GM12878 (cell line): ENCODE measurements around the gene ZSCAN26. TPM values are rescaled to one million over a fixed set of nuclear protein-coding genes. Genes with fewer than 3 reads are reported as not detected.

Source experiments
- ATAC-seq: fragments of 200-7000 bp; cut with Tn5 transposase; 3 replicates; pipeline ENCODE4 v1.9.1; 2020; ENCODE audit warnings: mild to moderate bottlenecking, moderate library complexity
- BruUV-seq: library from RNA; stranded (reverse); fragments of 400-500 nt; replicated peaks from 2 replicates; lab custom pipeline; 2021; lab: Mats Ljungman, UMichigan
- CTCF ChIA-PET: fragments of 300-600 bp; sonication (Branson Sonifier 250); formaldehyde crosslinking; extraction: SDS; loops from one replicate; lab custom pipeline; 2021; ENCODE audit warnings: inconsistent platforms; lab: Yijun Ruan, JAX
- POLR2A ChIA-PET: fragments of 350-600 bp; formaldehyde crosslinking; extraction: SDS; loops from one replicate; lab custom pipeline; 2021; ENCODE audit warnings: inconsistent platforms; lab: Charles Lee
- RAD21 ChIA-PET: fragments of 300-600 bp; sonication (Branson Sonifier 250); formaldehyde crosslinking; loops from one replicate; lab custom pipeline; 2023; ENCODE audit warnings: antibody characterized with exemption; ENCODE audit not compliant: unreplicated experiment; lab: Charles Lee
- SMC1A ChIA-PET: fragments of 300-600 bp; sonication (Branson Sonifier 250); formaldehyde crosslinking; loops from one replicate; lab custom pipeline; 2023; ENCODE audit not compliant: unreplicated experiment, uncharacterized antibody; lab: Charles Lee
- DNase-seq: peaks from one replicate; pipeline ENCODE4 v3.0.0-alpha.2; 2011; ENCODE audit warnings: low read depth, low spot score
- FAIRE-seq: peaks from 3 replicates; lab custom pipeline; 2011; peaks lifted over from hg19 to GRCh38; lab: Jason Lieb, UNC
- H2AFZ ChIP-seq: 2 replicates; pipeline ENCODE4 v1.6.0; 2011; ENCODE audit warnings: low read depth, low read length, control low read depth; ENCODE audit not compliant: control insufficient read depth
- H3K27ac ChIP-seq: 2 replicates; pipeline ENCODE4 v1.5.1; 2011; ENCODE audit warnings: control low read depth; ENCODE audit not compliant: control insufficient read depth, insufficient read depth
- H3K27me3 ChIP-seq, 2 experiments: replicated peaks in 1 of 2; 2 replicates each; pipeline versions ENCODE4 v1.6.0 to v1.6.1; 2011; ENCODE audit warnings: low read length in 1 of 2; ENCODE audit not compliant: control insufficient read depth in 2 of 2, insufficient read depth in 2 of 2
- H3K36me3 ChIP-seq, 2 experiments: 2 replicates each; pipeline ENCODE4 v1.5.1; 2011; ENCODE audit warnings: low read length in 1 of 2; ENCODE audit not compliant: control insufficient read depth in 2 of 2, insufficient read depth in 2 of 2
- H3K4me1 ChIP-seq: 2 replicates; pipeline ENCODE4 v1.6.1; 2011; ENCODE audit warnings: mild to moderate bottlenecking, low read length, moderate library complexity, mixed read lengths; ENCODE audit not compliant: control insufficient read depth, insufficient read depth
- H3K4me2 ChIP-seq: 2 replicates; pipeline ENCODE4 v1.6.0; 2011; ENCODE audit warnings: control low read depth; ENCODE audit not compliant: control insufficient read depth, insufficient read depth
- H3K4me3 ChIP-seq: fragments of 200-600 bp; sonication (generic); 2 replicates; pipeline ENCODE4 v1.5.1; 2016
- H3K79me2 ChIP-seq: 2 replicates; pipeline ENCODE4 v1.6.0; 2011; ENCODE audit warnings: low read length; ENCODE audit not compliant: control insufficient read depth, insufficient read depth
- H3K9ac ChIP-seq: 2 replicates; pipeline ENCODE4 v1.8.0; 2011; ENCODE audit warnings: low read length, control low read depth, mixed read lengths; ENCODE audit not compliant: control insufficient read depth, insufficient read depth
- H3K9me3 ChIP-seq: replicated peaks from 3 replicates; pipeline ENCODE4 v1.5.1; 2011; ENCODE audit warnings: mild to moderate bottlenecking, low read length; ENCODE audit not compliant: control insufficient read depth, insufficient read depth
- H4K20me1 ChIP-seq: 2 replicates; pipeline ENCODE4 v1.6.0; 2011; ENCODE audit not compliant: control insufficient read depth, insufficient read depth
- ATF2 ChIP-seq: IDR thresholded peaks from 2 replicates; pipeline ENCODE4 v1.6.1; 2012; ENCODE audit warnings: low read length, inconsistent platforms
- ATF7 ChIP-seq: fragments of 450-650 bp; IDR thresholded peaks from 2 replicates; pipeline ENCODE4 v1.6.1; 2016; ENCODE audit warnings: low read depth, mild to moderate bottlenecking
- BHLHE40 ChIP-seq, 2 experiments: fragments of 450-650 bp in 1 of 2; IDR thresholded peaks; 2 replicates each; pipeline ENCODE4 v1.6.1; 2011 to 2017; ENCODE audit warnings: low read depth in 2 of 2, borderline replicate concordance in 1 of 2, improper control_type of control experiment in 1 of 2, low read length in 1 of 2, mild to moderate bottlenecking in 1 of 2
- CBFB ChIP-seq: IDR thresholded peaks from 2 replicates; pipeline ENCODE4 v1.6.1; 2016; ENCODE audit warnings: antibody characterized with exemption, low read depth
- CBX3 ChIP-seq: fragments of 200-600 bp; sonication (generic); IDR thresholded peaks from 2 replicates; pipeline ENCODE4 v1.6.1; 2016; ENCODE audit warnings: low read depth, borderline replicate concordance
- CHD4 ChIP-seq: fragments of 200-600 bp; sonication (generic); IDR thresholded peaks from 2 replicates; pipeline ENCODE4 v1.6.1; 2016; ENCODE audit warnings: mild to moderate bottlenecking
- EED ChIP-seq: sonication (generic); IDR thresholded peaks from 2 replicates; pipeline ENCODE4 v1.6.1; 2016; ENCODE audit warnings: antibody characterized with exemption, low read depth
- ELK1 ChIP-seq: IDR thresholded peaks from 2 replicates; pipeline ENCODE4 v1.6.1; 2012; ENCODE audit warnings: low read depth, low read length, improper control_type of control experiment
- ETV6 ChIP-seq, 2 experiments: fragments of 450-650 bp in 1 of 2; IDR thresholded peaks in 1 of 2; conservative IDR thresholded peaks in 1 of 2; 2 replicates each; pipeline ENCODE4 v1.6.1; 2014; ENCODE audit warnings: antibody characterized with exemption in 1 of 2, borderline replicate concordance in 1 of 2, low read depth in 1 of 2, mild to moderate bottlenecking in 1 of 2, moderate library complexity in 1 of 2
- FOS ChIP-seq: IDR thresholded peaks from 3 replicates; pipeline ENCODE4 v1.6.1; 2011; ENCODE audit warnings: borderline replicate concordance; ENCODE audit not compliant: insufficient read length; ENCODE audit errors: extremely low read depth
- FOXK2 ChIP-seq: fragments of 450-650 bp; IDR thresholded peaks from 2 replicates; pipeline ENCODE4 v1.6.1; 2017; ENCODE audit warnings: mild to moderate bottlenecking, moderate library complexity
- JUNB ChIP-seq: IDR thresholded peaks from 2 replicates; pipeline ENCODE4 v1.6.1; 2016; ENCODE audit warnings: antibody characterized with exemption, mild to moderate bottlenecking
- LARP7 ChIP-seq: fragments of 450-650 bp; IDR thresholded peaks from 2 replicates; pipeline ENCODE4 v1.6.1; 2017; ENCODE audit warnings: mild to moderate bottlenecking
- MEF2A ChIP-seq: IDR thresholded peaks from 2 replicates; pipeline ENCODE4 v1.6.1; 2011; ENCODE audit warnings: low read depth, mild to moderate bottlenecking, low read length, moderate library complexity; ENCODE audit not compliant: insufficient read depth
- MYB ChIP-seq: fragments of 150-350 bp; IDR thresholded peaks from 2 replicates; pipeline ENCODE4 v1.6.1; 2014; ENCODE audit warnings: mild to moderate bottlenecking, low read depth, low read length, borderline replicate concordance
- NFYA ChIP-seq: IDR thresholded peaks from 2 replicates; pipeline ENCODE4 v1.6.1; 2011; ENCODE audit warnings: low read depth, mild to moderate bottlenecking, low read length, improper control_type of control experiment, borderline replicate concordance
- TAF1 ChIP-seq: IDR thresholded peaks from 2 replicates; pipeline ENCODE4 v1.6.1; 2011; ENCODE audit warnings: mild to moderate bottlenecking, low read depth, low read length, borderline replicate concordance
- TCF7 ChIP-seq: IDR thresholded peaks from 2 replicates; pipeline ENCODE4 v1.6.1; 2014; ENCODE audit warnings: antibody characterized with exemption, borderline replicate concordance
- ZBTB40 ChIP-seq: fragments of 450-650 bp; IDR thresholded peaks from 2 replicates; pipeline ENCODE4 v1.6.1; 2016; ENCODE audit warnings: mild to moderate bottlenecking, moderate library complexity, borderline replicate concordance
- WGBS: methylation state at CpG from one replicate; pipeline ENCODE4 v1.1.6; 2016; ENCODE audit warnings: low lambda C conversion rate; ENCODE audit not compliant: insufficient replicate concordance, insufficient coverage; ENCODE audit errors: missing lambda C conversion rate; 5-methylcytosine and 5-hydroxymethylcytosine counted together
- in situ Hi-C: fragments of 300-500 bp; cut with MboI; formaldehyde crosslinking; loops from 9 replicates; pipeline ENCODE4 v1.14.3; 2018; ENCODE audit warnings: mixed read lengths
- intact Hi-C: fragments of 100-400 bp; cut with micrococcal nuclease; formaldehyde crosslinking; loops from one replicate; pipeline ENCODE4 v1.14.2; 2022; ENCODE audit not compliant: unreplicated experiment
- polyA plus RNA-seq, 11 experiments: library from polyadenylated mRNA; depleted of rRNA in 4 of 11; unstranded in 6 of 11; stranded (reverse) in 5 of 11; fragments of >200 nt; fragmentation: Nextera tagmentation in 4 of 11; fragmentation: Illumina TruSeq in 1 of 11; extraction: Ambion mirVana in 4 of 11; extraction: Trizol in 1 of 11; gene quantifications; 1 replicate in 1 of 11; 2 replicates in 10 of 11; pipeline versions ENCODE4 v1.2.1 to v1.2.3, GENCODE V29; 2011 to 2016; ENCODE audit warnings: inconsistent platforms in 2 of 11, missing spikeins in 2 of 11, low read depth in 1 of 11
- total RNA-seq, 4 experiments: library from RNA; depleted of rRNA in 3 of 4; stranded (reverse); fragments of >200 nt in 3 of 4; fragmentation: Illumina TruSeq in 1 of 4; extraction: Trizol in 1 of 4; gene quantifications; 2 replicates each; pipeline versions ENCODE4 v1.2.1 to v1.2.3, GENCODE V29; 2013 to 2021

Gene ZSCAN26
- total and polyA plus RNA-seq, 10 of the 15 experiments (the other 5 are each of a cell fraction or from before 2014, with no cell fraction given): 4.5 to 13.3 (median 6.5) TPM

- TF ChIP-seq TAF1 (no peak), CBX3 (no peak), JUNB (no peak)
Observed at GRCh38 chr6:28312939-28313338, 46.0 kb downstream of the ZSCAN26 start (continued).

- Histone ChIP-seq H3K9ac (no peak overlapping the region), H3K4me3 (no peak overlapping the region), H4K20me1 (no peaks in the 10 kb centered on the region), H3K4me1 (no peaks in the 10 kb centered on the region; the same call in 1 of the 2 replicates), H3K9me3 (no peaks in the 10 kb centered on the region), H3K4me2 (no peak overlapping the region), H2AFZ (no peak overlapping the region), H3K27ac (no peak overlapping the region), H3K27me3 (no peaks in the 10 kb centered on the region), H3K79me2 (no peaks in the 10 kb centered on the region), H3K36me3 (no peaks in the 10 kb centered on the region)
- ChIA-PET CTCF (no interaction called here), SMC1A (no interaction called here), POLR2A (no interaction called here), RAD21 (no interaction called here)
- intact Hi-C loops: no loop called here
- no TSS peak for BruUV-seq
- in situ Hi-C loops: no loop called here
- ATAC-seq: no peak
- FAIRE-seq: no peak
- no peak for DNase-seq
- 43% methylated on average over 3 of the region's 3 CpGs for WGBS
- TF ChIP-seq ATF7 (no peak), MYB (no peak), CBX3 (no peak), FOXK2 (no peak), TCF7 (no peak), EED (no peak), ZBTB40 (no peak), LARP7 (no peak), NFYA (no peak), CHD4 (no peak), ELK1 (no peak), MEF2A (no peak), ETV6 (conservative IDR thresholded peaks at IDR 0.05 in 1 of 2, IDR thresholded peaks at IDR 0.05 in 1 of 2; ENCODE audit: borderline replicate concordance in 1 of 2, low read depth in 1 of 2) (no peak), ATF2 (no peak), BHLHE40 (IDR thresholded peaks at IDR 0.05; ENCODE audit: borderline replicate concordance in 1 of 2, low read depth in 2 of 2, low read length in 1 of 2) (no peak), CBFB (no peak), FOS (no peak)
Observed at GRCh38 chr6:28315628-28316027, 48.7 kb downstream of the ZSCAN26 start.
